SK-N-MC (cell line): Measurements from ENCODE around the gene ANKRD44.
A peak's percentile ranks its signal among the peaks of the same experiment; 100 is the strongest.

Experiments
- EZH2 ChIP-seq: fragments of 200-600 bp; sonication (generic); IDR thresholded peaks from one replicate; pipeline ENCODE4 v1.6.1; 2017; ENCODE audit warnings: antibody characterized with exemption
- FOXP2 ChIP-seq: optimal IDR thresholded peaks from 2 replicates; pipeline ENCODE3; 2011; ENCODE audit warnings: mild to moderate bottlenecking, moderate library complexity; ENCODE audit not compliant: insufficient read depth; ENCODE audit errors: extremely low read length, control extremely low read depth
- POLR2AphosphoS5 ChIP-seq: IDR thresholded peaks from 2 replicates; pipeline ENCODE4 v1.6.1; 2012; ENCODE audit warnings: mild to moderate bottlenecking, low read depth, low read length, borderline replicate concordance

- no peak for TF ChIP-seq EZH2
- TF ChIP-seq POLR2AphosphoS5 = peak; percentile 39; the same call in 1 of the 2 replicates
- TF ChIP-seq FOXP2 = no peak
Measured at GRCh38 chr2:196967116-196967515, 343.5 kb downstream of the ANKRD44 start.
